Effector memory CD8-positive, alpha-beta T cell (primary cell): ENCODE data around the gene IQCE.

Experiments
- ATAC-seq: fragments of 150-1000 bp; cut with Tn5 transposase; replicated peaks from 2 replicates; pipeline ENCODE4 v1.10.0; 2021; ENCODE audit warnings: mild to moderate bottlenecking, moderate library complexity
- DNase-seq, 3 experiments: peaks; one replicate each; pipeline ENCODE4 v3.0.0; 2021
- H3K27ac Mint-ChIP-seq, 2 donors: one replicate each; pipeline ENCODE4 v1.8.0; 2022; ENCODE audit warnings: mild to moderate bottlenecking in 2 of 2, mixed read lengths in 2 of 2, moderate library complexity in 2 of 2
- H3K27me3 Mint-ChIP-seq, 2 donors: one replicate each; pipeline ENCODE4 v1.8.0; 2022; ENCODE audit warnings: mixed read lengths in 2 of 2
- H3K36me3 Mint-ChIP-seq: one replicate; pipeline ENCODE4 v1.8.0; 2022; ENCODE audit warnings: mild to moderate bottlenecking, moderate library complexity, mixed read lengths; ENCODE audit not compliant: insufficient read depth
- H3K4me1 Mint-ChIP-seq, 2 donors: one replicate each; pipeline ENCODE4 v1.8.0; 2022; ENCODE audit warnings: low read depth in 2 of 2, mixed read lengths in 2 of 2
- H3K4me3 Mint-ChIP-seq, 2 donors: one replicate each; pipeline ENCODE4 v1.8.0; 2022; ENCODE audit warnings: mild to moderate bottlenecking in 2 of 2, mixed read lengths in 2 of 2, moderate library complexity in 2 of 2
- H3K9me3 Mint-ChIP-seq, 2 donors: one replicate each; pipeline ENCODE4 v1.8.0; 2022; ENCODE audit warnings: mixed read lengths in 2 of 2

The IQCE gene

GRCh38 chr7:2626498-2627117, 67.8 kb downstream of the IQCE start:
- DNase-seq (no peak), ATAC-seq (no peak)
- H3K27me3 Mint-ChIP-seq = peaks cover 0 to 16% of the 10 kb centered on the region in 2 donors
- H3K4me3 Mint-ChIP-seq = no peak overlapping the region
- H3K36me3 Mint-ChIP-seq = peaks cover 9% of the 10 kb centered on the region
- H3K4me1 Mint-ChIP-seq = peaks cover 4% of the 10 kb centered on the region in 2 donors
- no peak overlapping the region for H3K27ac Mint-ChIP-seq
- H3K9me3 Mint-ChIP-seq = no peaks in the 10 kb centered on the region

GRCh38 chr7:2627258-2628129, 68.7 kb downstream of the IQCE start:
- Mint-ChIP-seq H3K4me1 (peaks cover 7 to 8% of the 10 kb centered on the region in 2 donors), H3K27me3 (peaks cover 0 to 16% of the 10 kb centered on the region in 2 donors), H3K27ac (no peak overlapping the region), H3K9me3 (no peaks in the 10 kb centered on the region), H3K36me3 (peaks cover 7% of the 10 kb centered on the region), H3K4me3 (no peak overlapping the region)
- ATAC-seq = no peak
- DNase-seq = no peak

GRCh38 chr7:2628130-2628482, 69.3 kb downstream of the IQCE start:
- H3K4me3 Mint-ChIP-seq = no peak overlapping the region
- H3K27ac Mint-ChIP-seq = no peak overlapping the region
- H3K36me3 Mint-ChIP-seq = peaks cover 7% of the 10 kb centered on the region
- H3K4me1 Mint-ChIP-seq = peaks cover 9 to 10% of the 10 kb centered on the region in 2 donors
- DNase-seq = no peak
- H3K9me3 Mint-ChIP-seq = no peaks in the 10 kb centered on the region
- no peak for ATAC-seq
- H3K27me3 Mint-ChIP-seq = peaks cover 0 to 16% of the 10 kb centered on the region in 2 donors

GRCh38 chr7:2628891-2629290, 70.1 kb downstream of the IQCE start:
- DNase-seq = no peak
- peaks cover 7% of the 10 kb centered on the region for H3K36me3 Mint-ChIP-seq
- no peak overlapping the region for H3K4me3 Mint-ChIP-seq
- no peak overlapping the region for H3K27ac Mint-ChIP-seq
- H3K4me1 Mint-ChIP-seq = peaks cover 16 to 18% of the 10 kb centered on the region in 2 donors
- ATAC-seq = no peak
- H3K27me3 Mint-ChIP-seq = peaks cover 0 to 16% of the 10 kb centered on the region in 2 donors
- no peaks in the 10 kb centered on the region for H3K9me3 Mint-ChIP-seq

GRCh38 chr7:2629746-2630681, 71.2 kb downstream of the IQCE start:
- H3K4me3 Mint-ChIP-seq = no peak overlapping the region
- no peak overlapping the region for H3K27ac Mint-ChIP-seq
- peaks cover 7% of the 10 kb centered on the region for H3K36me3 Mint-ChIP-seq
- H3K4me1 Mint-ChIP-seq = peaks cover 20 to 22% of the 10 kb centered on the region in 2 donors
- H3K9me3 Mint-ChIP-seq = no peaks in the 10 kb centered on the region
- DNase-seq (no peak), ATAC-seq (no peak)
- H3K27me3 Mint-ChIP-seq = peaks cover 0 to 16% of the 10 kb centered on the region in 2 donors

- peak in 1 of 3 experiments; percentile 11 for DNase-seq
- peaks cover 7% of the 10 kb centered on the region for H3K36me3 Mint-ChIP-seq
- peaks cover 0 to 8% of the 10 kb centered on the region in 2 donors for H3K27me3 Mint-ChIP-seq
- peaks cover 26 to 28% of the 10 kb centered on the region in 2 donors for H3K4me1 Mint-ChIP-seq
- ATAC-seq = peak; percentile 24
- peak within 1 kb of the TSS; percentile 91 to 94 for H3K4me3 Mint-ChIP-seq
- H3K9me3 Mint-ChIP-seq = no peaks in the 10 kb centered on the region
- peak within 1 kb of the TSS; percentile 82 to 87 for H3K27ac Mint-ChIP-seq
These were observed 73.4 kb downstream of the IQCE start, which contains the start of gene TTYH3 for GRCh38 chr7:2631946-2632732. Gene TTYH3, plus strand, starts transcription at chr7:2631986. Its CDS starts 170 bp downstream, at chr7:2632156.

- Mint-ChIP-seq H3K36me3 (peaks cover 7% of the 10 kb centered on the region), H3K4me3 (peak overlapping the region; percentile 91 to 94), H3K9me3 (no peaks in the 10 kb centered on the region), H3K27ac (peak overlapping the region; percentile 82 to 87), H3K27me3 (peaks cover 0 to under 1% of the 10 kb centered on the region in 2 donors), H3K4me1 (peaks cover 26 to 28% of the 10 kb centered on the region in 2 donors)
- DNase-seq (peak in 1 of 3 experiments; percentile 19), ATAC-seq (no peak)
These were observed 74.2 kb downstream of the IQCE start for GRCh38 chr7:2632733-2633537.

GRCh38 chr7:2633538-2634266, 74.9 kb downstream of the IQCE start:
- Mint-ChIP-seq H3K4me3 (peak overlapping the region; percentile 91 to 94), H3K4me1 (peaks cover 26 to 28% of the 10 kb centered on the region in 2 donors), H3K27ac (peak overlapping the region; percentile 82 to 87), H3K27me3 (no peaks in the 10 kb centered on the region), H3K36me3 (peaks cover 7% of the 10 kb centered on the region), H3K9me3 (no peaks in the 10 kb centered on the region)
- ATAC-seq = no peak
- no peak for DNase-seq

GRCh38 chr7:2634267-2635145, 75.7 kb downstream of the IQCE start:
- H3K4me1 Mint-ChIP-seq = peaks cover 26 to 28% of the 10 kb centered on the region in 2 donors
- no peak for ATAC-seq
- peak overlapping the region; percentile 91 to 94 for H3K4me3 Mint-ChIP-seq

GRCh38 chr7:2635148-2635668, 76.4 kb downstream of the IQCE start:
- DNase-seq = no peak
- Mint-ChIP-seq H3K9me3 (no peaks in the 10 kb centered on the region), H3K4me3 (peak overlapping the region in 1 of 2 donors; percentile 27), H3K27me3 (no peaks in the 10 kb centered on the region), H3K4me1 (peaks cover 26 to 28% of the 10 kb centered on the region in 2 donors), H3K36me3 (peaks cover 3% of the 10 kb centered on the region), H3K27ac (peak overlapping the region in 1 of 2 donors; percentile 41)
- ATAC-seq = no peak

More at GRCh38 chr7:2634267-2635145, 75.7 kb downstream of the IQCE start:
- no peaks in the 10 kb centered on the region for H3K9me3 Mint-ChIP-seq
- H3K27ac Mint-ChIP-seq = peak overlapping the region; percentile 82 to 87
- no peaks in the 10 kb centered on the region for H3K27me3 Mint-ChIP-seq
- DNase-seq = no peak
- peaks cover 3% of the 10 kb centered on the region for H3K36me3 Mint-ChIP-seq
